ENCODE measurements around the gene SIRT7. TPM values are rescaled to one million over a fixed set of nuclear protein-coding genes. Genes with fewer than 3 reads are reported as not detected.

The SIRT7 gene
- polyA plus RNA-seq, 1 of the 3 experiments (the other 2 are of a cell fraction): 32.6 TPM

DNA sequence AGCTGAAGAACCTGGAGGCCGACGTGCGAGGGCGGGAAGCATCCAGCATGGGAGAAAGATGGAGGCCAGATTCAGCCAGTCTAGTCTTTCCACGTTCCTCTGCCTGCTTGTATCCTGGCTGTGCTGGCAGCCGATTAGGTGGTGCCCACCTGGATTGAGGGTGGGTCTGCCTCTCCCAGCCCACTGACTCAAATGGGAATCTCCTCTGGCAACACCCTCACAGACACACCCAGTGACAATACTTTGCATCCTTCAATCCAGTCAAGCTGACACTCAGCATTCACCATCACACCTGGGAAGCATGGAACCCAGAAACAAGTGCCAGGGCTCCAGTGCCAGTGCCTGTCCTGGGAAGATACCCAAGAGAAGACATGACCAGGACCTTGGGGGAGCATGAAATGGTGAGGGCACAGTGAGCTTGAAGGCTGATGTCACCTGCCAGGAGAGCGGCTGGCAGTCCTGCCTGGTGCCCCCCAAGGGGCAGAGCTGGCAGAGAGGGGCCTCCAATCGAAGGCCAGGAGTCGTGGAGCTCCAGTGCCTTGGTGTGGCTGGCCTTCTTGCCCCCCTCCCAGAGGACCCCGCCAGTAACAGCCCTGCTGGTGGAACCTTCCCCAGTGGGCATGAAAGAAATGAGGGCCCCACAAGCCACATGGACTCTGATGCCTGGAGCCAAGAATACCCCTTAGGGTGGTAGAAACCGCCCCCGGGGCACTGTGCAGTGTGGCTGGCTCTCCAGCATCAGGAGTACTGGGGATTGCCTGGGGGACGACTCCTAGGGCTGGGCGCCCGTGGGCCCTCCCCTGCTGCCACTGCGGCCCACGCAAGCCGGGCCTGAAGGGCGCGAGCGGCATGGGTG is 16.6 kb downstream of the SIRT7 start:
- 95% methylated on average over 7 of the region's 21 CpGs for WGBS (ENCODE audit: low lambda C conversion rate)
- no peak overlapping the region for H3K9ac ChIP-seq

DNA sequence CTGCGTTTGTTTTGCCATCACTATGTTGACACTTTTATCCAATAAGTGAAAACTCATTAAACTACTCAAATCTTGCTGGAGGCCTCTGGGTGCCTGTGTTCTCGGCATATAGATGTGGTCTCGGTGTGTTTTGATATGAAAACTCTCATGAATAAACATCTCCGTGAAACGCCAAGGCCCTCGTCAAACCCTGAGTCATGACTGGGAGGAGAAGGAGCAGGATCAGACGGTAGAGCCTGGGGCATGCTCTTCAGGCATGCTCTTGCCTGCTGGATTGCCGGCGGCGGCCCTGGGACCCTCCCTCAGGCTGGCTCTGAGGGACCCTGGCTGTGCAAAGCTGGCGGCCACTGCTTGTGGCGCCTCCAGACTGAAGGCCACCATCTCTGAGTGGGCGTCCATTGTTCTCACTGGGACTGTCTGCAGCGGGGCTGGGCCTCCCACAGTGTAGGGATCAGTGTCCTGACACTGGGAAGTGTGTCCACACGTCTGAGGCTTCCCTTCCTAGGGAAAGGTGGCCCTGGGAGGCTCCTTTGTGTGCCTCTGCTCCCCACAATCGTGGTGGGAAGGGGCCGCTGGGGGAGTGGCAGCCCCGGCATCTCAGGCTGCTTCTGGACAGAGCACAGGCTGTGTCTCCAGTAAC is 17.7 kb downstream of the SIRT7 start:
- TF ChIP-seq MEF2A (IDR thresholded peaks at IDR 0.05; ENCODE audit: borderline replicate concordance, low read depth) (no peak), MXI1 (IDR thresholded peaks at IDR 0.05; ENCODE audit: low read depth, low read length) (no peak), JUND (IDR thresholded peaks at IDR 0.05) (no peak), GABPA (IDR thresholded peaks at IDR 0.05; ENCODE audit: low read depth) (no peak), TEAD4 (IDR thresholded peaks at IDR 0.05; ENCODE audit: borderline replicate concordance, insufficient read depth) (no peak), RAD21 (IDR thresholded peaks at IDR 0.05; ENCODE audit: low read length) (no peak), RFX5 (IDR thresholded peaks at IDR 0.05; ENCODE audit: low read length) (no peak), NFIC (IDR thresholded peaks at IDR 0.05; ENCODE audit: borderline replicate concordance) (no peak), GATA2 (CRISPR knock-in tag; IDR thresholded peaks at IDR 0.05) (no peak)
- TF ChIP-seq, protein P1, sequence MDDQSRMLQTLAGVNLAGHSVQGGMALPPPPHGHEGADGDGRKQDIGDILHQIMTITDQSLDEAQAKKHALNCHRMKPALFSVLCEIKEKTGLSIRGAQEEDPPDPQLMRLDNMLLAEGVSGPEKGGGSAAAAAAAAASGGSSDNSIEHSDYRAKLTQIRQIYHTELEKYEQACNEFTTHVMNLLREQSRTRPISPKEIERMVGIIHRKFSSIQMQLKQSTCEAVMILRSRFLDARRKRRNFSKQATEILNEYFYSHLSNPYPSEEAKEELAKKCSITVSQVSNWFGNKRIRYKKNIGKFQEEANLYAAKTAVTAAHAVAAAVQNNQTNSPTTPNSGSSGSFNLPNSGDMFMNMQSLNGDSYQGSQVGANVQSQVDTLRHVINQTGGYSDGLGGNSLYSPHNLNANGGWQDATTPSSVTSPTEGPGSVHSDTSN (IDR thresholded peaks at IDR 0.05): no peak
- 95% methylated on average over 14 of the region's 18 CpGs for WGBS (ENCODE audit: low lambda C conversion rate)

More for the DNA sequence above, 16.6 kb downstream of the SIRT7 start:
- Histone ChIP-seq H3K27ac (ENCODE audit: low read depth in 2 of 2, low read length in 1 of 2) (no peak overlapping the region), H3K79me2 (ENCODE audit: insufficient read depth) (peaks cover 4% of the 10 kb centered on the region; the same call in 1 of the 2 replicates), H3K4me1 (ENCODE audit: control insufficient read depth in 1 of 2, insufficient read depth in 2 of 2, low read depth in 1 of 2, low read length in 1 of 2) (peaks cover 3 to 10% of the 10 kb centered on the region in 2 experiments; a peak in 1 of 4 replicates), H2AFZ (ENCODE audit: low read depth) (no peak overlapping the region), H3K36me3 (replicated peaks in 1 of 2; ENCODE audit: control insufficient read depth in 1 of 2, insufficient read depth in 2 of 2, low read length in 1 of 2) (peaks cover 14 to 50% of the 10 kb centered on the region in 2 experiments), H3F3A (replicated peaks; ENCODE audit: insufficient read depth) (peaks cover 36% of the 10 kb centered on the region), H3K9me3 (no peaks in the 10 kb centered on the region), H3K4me2 (0 out of 2 replicates have a peak overlapping the region, but pooled peaks have one; percentile 57), H3K9me2 (no peaks in the 10 kb centered on the region), H3K27me3 (ENCODE audit: insufficient read depth) (no peaks in the 10 kb centered on the region), H4K20me1 (ENCODE audit: insufficient read depth) (peaks cover 8% of the 10 kb centered on the region; the same call in 1 of the 2 replicates), H3K4me3 (ENCODE audit: low read depth in 2 of 2, low read length in 1 of 2) (peak overlapping the region in 1 of 2 experiments; percentile 33; a peak in 1 of 4 replicates)
- ChIA-PET POLR2A (interaction anchor here (0.8 to 1.2 kb wide), 4 partner anchors 9 to 68 kb away, joined by 3 to 6 read pairs (median 4); partner anchors contain the start of genes ANAPC11, MCRIP1 and PCYT2), CTCF (interaction anchor here (0.6 to 2.3 kb wide), 10 partner anchors 9 to 226 kb away, joined by 3 to 9 read pairs (median 4); partner anchors contain the start of genes PCYT2 and SIRT7)
- DNase-seq: no peak
- TF ChIP-seq, protein P2, sequence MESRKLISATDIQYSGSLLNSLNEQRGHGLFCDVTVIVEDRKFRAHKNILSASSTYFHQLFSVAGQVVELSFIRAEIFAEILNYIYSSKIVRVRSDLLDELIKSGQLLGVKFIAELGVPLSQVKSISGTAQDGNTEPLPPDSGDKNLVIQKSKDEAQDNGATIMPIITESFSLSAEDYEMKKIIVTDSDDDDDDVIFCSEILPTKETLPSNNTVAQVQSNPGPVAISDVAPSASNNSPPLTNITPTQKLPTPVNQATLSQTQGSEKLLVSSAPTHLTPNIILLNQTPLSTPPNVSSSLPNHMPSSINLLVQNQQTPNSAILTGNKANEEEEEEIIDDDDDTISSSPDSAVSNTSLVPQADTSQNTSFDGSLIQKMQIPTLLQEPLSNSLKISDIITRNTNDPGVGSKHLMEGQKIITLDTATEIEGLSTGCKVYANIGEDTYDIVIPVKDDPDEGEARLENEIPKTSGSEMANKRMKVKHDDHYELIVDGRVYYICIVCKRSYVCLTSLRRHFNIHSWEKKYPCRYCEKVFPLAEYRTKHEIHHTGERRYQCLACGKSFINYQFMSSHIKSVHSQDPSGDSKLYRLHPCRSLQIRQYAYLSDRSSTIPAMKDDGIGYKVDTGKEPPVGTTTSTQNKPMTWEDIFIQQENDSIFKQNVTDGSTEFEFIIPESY (IDR thresholded peaks at IDR 0.05; ENCODE audit: borderline replicate concordance, low read depth): no peak

More for the DNA sequence above, 17.7 kb downstream of the SIRT7 start:
- CTCF ChIA-PET: interaction anchor here (1.9 kb wide), 1 partner anchor 31 kb away, joined by 7 read pairs; no protein-coding TSS in a partner anchor
- DNase-seq: no peak
- Histone ChIP-seq H3K79me2 (ENCODE audit: insufficient read depth) (peaks cover 11% of the 10 kb centered on the region), H3K9me3 (no peaks in the 10 kb centered on the region), H3K9ac (no peak overlapping the region), H3K9me2 (no peaks in the 10 kb centered on the region), H2AFZ (ENCODE audit: low read depth) (no peak overlapping the region), H3K4me3 (ENCODE audit: low read depth in 2 of 2, low read length in 1 of 2) (no peak overlapping the region), H3K27me3 (ENCODE audit: insufficient read depth) (no peaks in the 10 kb centered on the region), H3K4me1 (ENCODE audit: control insufficient read depth in 1 of 2, insufficient read depth in 2 of 2, low read depth in 1 of 2, low read length in 1 of 2) (peaks cover 3 to 10% of the 10 kb centered on the region in 2 experiments; a peak in 1 of 4 replicates), H4K20me1 (ENCODE audit: insufficient read depth) (peaks cover 8% of the 10 kb centered on the region; the same call in 1 of the 2 replicates), H3K27ac (ENCODE audit: low read depth in 2 of 2, low read length in 1 of 2) (no peak overlapping the region), H3F3A (replicated peaks; ENCODE audit: insufficient read depth) (peaks cover 45% of the 10 kb centered on the region), H3K4me2 (no peak overlapping the region), H3K36me3 (replicated peaks in 1 of 2; ENCODE audit: control insufficient read depth in 1 of 2, insufficient read depth in 2 of 2, low read length in 1 of 2) (peaks cover 23 to 42% of the 10 kb centered on the region in 2 experiments)
- POLR2A ChIA-PET: interaction anchor here (1.4 kb wide), 1 partner anchor 31 kb away, joined by 3 read pairs; no protein-coding TSS in a partner anchor
